ENCODE results near the gene NEB. TPM values are rescaled to one million over a fixed set of nuclear protein-coding genes. Genes with fewer than 3 reads are reported as not detected.

NEB gene
- total RNA-seq, 1 experiment from 2014 or later: 0.33 TPM

GRCh38 chr2:151634736-151635467, 99.4 kb downstream of the NEB start:
- ChIA-PET POLR2A (no interaction called here), CTCF (interaction anchor here (0.7 to 1.9 kb wide), 2 partner anchors 94 to 391 kb away, joined by 3 to 4 read pairs; no protein-coding TSS in a partner anchor)
- Mint-ChIP-seq H3K9me3 (ENCODE audit: unreplicated experiment) (no peaks in the 10 kb centered on the region), H3K4me3 (ENCODE audit: unreplicated experiment) (no peak overlapping the region), H3K4me1 (ENCODE audit: insufficient read depth, unreplicated experiment) (peaks cover 9% of the 10 kb centered on the region), H3K36me3 (ENCODE audit: insufficient read depth, unreplicated experiment) (no peaks in the 10 kb centered on the region), H3K27ac (ENCODE audit: low read depth, unreplicated experiment) (no peak overlapping the region), H3K27me3 (ENCODE audit: insufficient read depth, unreplicated experiment) (no peaks in the 10 kb centered on the region)
- DNase-seq (ENCODE audit: unreplicated experiment): no peak
- no peak for TF ChIP-seq CTCF (IDR thresholded peaks at IDR 0.05; ENCODE audit: unreplicated experiment)
- intact Hi-C loops (cut with micrococcal nuclease): no loop called here
- BruUV-seq (replicated peaks): no TSS peak

- no peak for DNase-seq (ENCODE audit: unreplicated experiment)
- intact Hi-C loops (cut with micrococcal nuclease): no loop called here
These were observed 101.2 kb downstream of the NEB start for GRCh38 chr2:151632993-151633565.

DNA sequence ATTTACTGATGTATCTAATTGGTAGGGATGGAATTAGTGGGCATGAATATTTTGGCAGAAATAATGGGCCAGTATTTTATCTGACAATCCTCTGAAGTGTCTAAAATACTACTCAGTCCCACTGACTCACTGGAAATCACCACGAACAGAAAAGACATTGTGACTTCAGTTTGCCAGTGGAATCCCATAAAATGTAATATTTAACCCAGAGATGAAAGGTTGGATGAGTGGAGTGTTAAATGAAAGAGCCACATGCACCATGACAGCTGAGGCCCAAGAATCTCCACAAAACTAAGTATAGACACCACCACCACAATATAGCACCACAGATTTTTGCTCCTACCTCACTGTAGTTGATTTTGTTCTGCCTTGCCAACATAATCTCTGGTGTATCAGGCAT, 103.9 kb downstream of the NEB start:
- no peak overlapping the region for H3K27ac Mint-ChIP-seq (ENCODE audit: low read depth, unreplicated experiment)
- TF ChIP-seq CTCF (IDR thresholded peaks at IDR 0.05; ENCODE audit: unreplicated experiment): no peak
- ChIA-PET POLR2A (no interaction called here), CTCF (interaction anchor here (1.1 kb wide), 1 partner anchor 395 kb away, joined by 5 read pairs; no protein-coding TSS in a partner anchor)
- H3K4me1 Mint-ChIP-seq (ENCODE audit: insufficient read depth, unreplicated experiment): no peaks in the 10 kb centered on the region
- DNase-seq (ENCODE audit: unreplicated experiment): no peak
- no peak overlapping the region for H3K4me3 Mint-ChIP-seq (ENCODE audit: unreplicated experiment)
- BruUV-seq (replicated peaks): no TSS peak
- H3K27me3 Mint-ChIP-seq (ENCODE audit: insufficient read depth, unreplicated experiment): no peaks in the 10 kb centered on the region
- intact Hi-C loops (cut with micrococcal nuclease): no loop called here
- H3K9me3 Mint-ChIP-seq (ENCODE audit: unreplicated experiment): no peaks in the 10 kb centered on the region
- H3K36me3 Mint-ChIP-seq (ENCODE audit: insufficient read depth, unreplicated experiment): no peaks in the 10 kb centered on the region

More at GRCh38 chr2:151632993-151633565, 101.2 kb downstream of the NEB start:
- ChIA-PET CTCF (interaction anchor here (0.7 kb wide), 1 partner anchor 135 kb away, joined by 3 read pairs; no protein-coding TSS in a partner anchor), POLR2A (no interaction called here)
- Mint-ChIP-seq H3K9me3 (ENCODE audit: unreplicated experiment) (no peaks in the 10 kb centered on the region), H3K27ac (ENCODE audit: low read depth, unreplicated experiment) (no peak overlapping the region), H3K4me1 (ENCODE audit: insufficient read depth, unreplicated experiment) (peaks cover 3% of the 10 kb centered on the region), H3K27me3 (ENCODE audit: insufficient read depth, unreplicated experiment) (no peaks in the 10 kb centered on the region), H3K4me3 (ENCODE audit: unreplicated experiment) (no peak overlapping the region), H3K36me3 (ENCODE audit: insufficient read depth, unreplicated experiment) (no peaks in the 10 kb centered on the region)
- peak; percentile 34 for TF ChIP-seq CTCF (IDR thresholded peaks at IDR 0.05; ENCODE audit: unreplicated experiment)
- BruUV-seq (replicated peaks): no TSS peak

DNA sequence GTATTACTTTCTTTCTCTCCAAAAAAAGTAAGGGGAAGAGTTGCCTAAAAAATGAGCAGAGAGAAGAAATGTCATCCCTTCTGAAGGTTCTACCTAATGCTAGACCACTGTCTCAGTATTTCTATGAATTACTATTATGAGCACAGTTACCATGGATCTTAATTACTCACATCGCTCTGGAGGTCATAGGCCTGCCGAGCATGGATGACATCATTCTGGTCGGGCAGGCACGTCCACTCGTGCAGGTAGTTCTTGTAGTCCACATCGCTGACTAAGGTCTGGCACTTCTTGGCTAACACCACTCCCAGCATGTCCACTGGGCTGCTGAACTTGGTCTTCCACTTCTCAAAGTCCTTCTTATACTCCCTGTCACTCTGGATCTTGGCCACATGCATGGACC, 106.9 kb downstream of the NEB start:
- H3K4me1 Mint-ChIP-seq (ENCODE audit: insufficient read depth, unreplicated experiment): no peaks in the 10 kb centered on the region
- no peaks in the 10 kb centered on the region for H3K36me3 Mint-ChIP-seq (ENCODE audit: insufficient read depth, unreplicated experiment)
- no TSS peak for BruUV-seq (replicated peaks)
- ChIA-PET CTCF (no interaction called here), POLR2A (no interaction called here)
- no peak overlapping the region for H3K4me3 Mint-ChIP-seq (ENCODE audit: unreplicated experiment)
- no peak overlapping the region for H3K27ac Mint-ChIP-seq (ENCODE audit: low read depth, unreplicated experiment)
- intact Hi-C loops (cut with micrococcal nuclease): loop anchor here (10.0 kb wide), 1 partner anchor 397 kb away; no protein-coding TSS in a partner anchor
- H3K27me3 Mint-ChIP-seq (ENCODE audit: insufficient read depth, unreplicated experiment): no peaks in the 10 kb centered on the region
- no peak for DNase-seq (ENCODE audit: unreplicated experiment)
- no peaks in the 10 kb centered on the region for H3K9me3 Mint-ChIP-seq (ENCODE audit: unreplicated experiment)
- TF ChIP-seq CTCF (IDR thresholded peaks at IDR 0.05; ENCODE audit: unreplicated experiment): no peak
